ENCODE results near the gene CMPK2. TPM values are rescaled to one million over a fixed set of nuclear protein-coding genes. Genes with fewer than 3 reads are reported as not detected.

Gene CMPK2
- total RNA-seq, 1 experiment from 2014 or later: 5.0 TPM

GRCh38 chr2:6880200-6880733, 14.6 kb upstream of the CMPK2 start:
- Histone ChIP-seq H3K9me2 (replicated peaks; ENCODE audit: low read length) (no peaks in the 10 kb centered on the region), H3K27ac (ENCODE audit: low read length) (no peak overlapping the region), H3K4me2 (ENCODE audit: low read length) (no peak overlapping the region), H3K36me3 (ENCODE audit: low read depth, low read length) (no peaks in the 10 kb centered on the region), H3K27me3 (ENCODE audit: low read length) (0 out of 2 replicates have a peak, but pooled peaks cover under 1% of the 10 kb centered on the region), H3F3A (ENCODE audit: low read length, unreplicated experiment) (no peaks in the 10 kb centered on the region), H3K9ac (ENCODE audit: low read length) (no peak overlapping the region), H2AFZ (ENCODE audit: low read length) (no peak overlapping the region), H3K4me3 (ENCODE audit: low read length) (no peak overlapping the region), H3K9me3 (ENCODE audit: low read length) (no peaks in the 10 kb centered on the region), H4K20me1 (ENCODE audit: low read length) (no peaks in the 10 kb centered on the region), H3K79me2 (ENCODE audit: low read length) (no peaks in the 10 kb centered on the region), H3K4me1 (ENCODE audit: insufficient read depth, low read length) (peaks cover 5% of the 10 kb centered on the region; the same call in 1 of the 2 replicates)
- POLR2A ChIA-PET (ENCODE audit: unreplicated experiment): no interaction called here
- DNase-seq (no peak), ATAC-seq (no peak)
- BruUV-seq (replicated peaks): no TSS peak
- CTCF ChIA-PET: no interaction called here
- intact Hi-C loops (cut with micrococcal nuclease): no loop called here
- TF ChIP-seq EZH2 (IDR thresholded peaks at IDR 0.05; ENCODE audit: low read length, unreplicated experiment) (no peak), CTCF (conservative IDR thresholded peaks at IDR 0.05; ENCODE audit: low read depth, low read length) (no peak), EZH2phosphoT487 (IDR thresholded peaks at IDR 0.05; ENCODE audit: borderline replicate concordance, low read length) (no peak)

- no peak for DNase-seq
- no peaks in the 10 kb centered on the region for H4K20me1 ChIP-seq (ENCODE audit: low read length)
- ChIA-PET POLR2A (ENCODE audit: unreplicated experiment) (no interaction called here), CTCF (no interaction called here)
- H3F3A ChIP-seq (ENCODE audit: low read length, unreplicated experiment): no peaks in the 10 kb centered on the region
- no peak overlapping the region for H3K4me2 ChIP-seq (ENCODE audit: low read length)
- H3K9me2 ChIP-seq (replicated peaks; ENCODE audit: low read length): no peaks in the 10 kb centered on the region
- no peaks in the 10 kb centered on the region for H3K27me3 ChIP-seq (ENCODE audit: low read length)
- TF ChIP-seq EZH2 (IDR thresholded peaks at IDR 0.05; ENCODE audit: low read length, unreplicated experiment) (no peak), CTCF (conservative IDR thresholded peaks at IDR 0.05; ENCODE audit: low read depth, low read length) (no peak), EZH2phosphoT487 (IDR thresholded peaks at IDR 0.05; ENCODE audit: borderline replicate concordance, low read length) (no peak)
- intact Hi-C loops (cut with micrococcal nuclease): no loop called here
- BruUV-seq (replicated peaks): no TSS peak
- H3K36me3 ChIP-seq (ENCODE audit: low read depth, low read length): no peaks in the 10 kb centered on the region
- ATAC-seq: no peak
- peaks cover 5% of the 10 kb centered on the region; the same call in 1 of the 2 replicates for H3K4me1 ChIP-seq (ENCODE audit: insufficient read depth, low read length)
- no peaks in the 10 kb centered on the region for H3K9me3 ChIP-seq (ENCODE audit: low read length)
- no peak overlapping the region for H2AFZ ChIP-seq (ENCODE audit: low read length)
- H3K79me2 ChIP-seq (ENCODE audit: low read length): no peaks in the 10 kb centered on the region
- H3K4me3 ChIP-seq (ENCODE audit: low read length): no peak overlapping the region
- H3K27ac ChIP-seq (ENCODE audit: low read length): no peak overlapping the region
- H3K9ac ChIP-seq (ENCODE audit: low read length): no peak overlapping the region
These were observed 13.3 kb upstream of the CMPK2 start for GRCh38 chr2:6879011-6879410.

GRCh38 chr2:6878549-6878948, 12.8 kb upstream of the CMPK2 start:
- Histone ChIP-seq H3K27ac (ENCODE audit: low read length) (no peak overlapping the region), H3K9ac (ENCODE audit: low read length) (no peak overlapping the region), H4K20me1 (ENCODE audit: low read length) (no peaks in the 10 kb centered on the region), H3K4me2 (ENCODE audit: low read length) (no peak overlapping the region), H3K79me2 (ENCODE audit: low read length) (no peaks in the 10 kb centered on the region), H3K4me3 (ENCODE audit: low read length) (no peak overlapping the region), H3K9me2 (replicated peaks; ENCODE audit: low read length) (no peaks in the 10 kb centered on the region), H3K27me3 (ENCODE audit: low read length) (no peaks in the 10 kb centered on the region), H3K4me1 (ENCODE audit: insufficient read depth, low read length) (peaks cover 5% of the 10 kb centered on the region; the same call in 1 of the 2 replicates), H3K36me3 (ENCODE audit: low read depth, low read length) (no peaks in the 10 kb centered on the region), H3F3A (ENCODE audit: low read length, unreplicated experiment) (no peaks in the 10 kb centered on the region), H2AFZ (ENCODE audit: low read length) (no peak overlapping the region), H3K9me3 (ENCODE audit: low read length) (no peaks in the 10 kb centered on the region)
- ChIA-PET POLR2A (ENCODE audit: unreplicated experiment) (no interaction called here), CTCF (no interaction called here)
- no peak for ATAC-seq
- intact Hi-C loops (cut with micrococcal nuclease): no loop called here
- no TSS peak for BruUV-seq (replicated peaks)
- no peak for DNase-seq
- TF ChIP-seq EZH2 (IDR thresholded peaks at IDR 0.05; ENCODE audit: low read length, unreplicated experiment) (no peak), EZH2phosphoT487 (IDR thresholded peaks at IDR 0.05; ENCODE audit: borderline replicate concordance, low read length) (no peak), CTCF (conservative IDR thresholded peaks at IDR 0.05; ENCODE audit: low read depth, low read length) (no peak)
